ENCODE results near the gene RIPK4.

RIPK4 gene

GRCh38 chr21:41800425-41801320, 33.8 kb upstream of the RIPK4 start:
- no peak overlapping the region for H2AK5ac ChIP-seq (ENCODE audit: low read length)
- no peak overlapping the region for H3K23ac ChIP-seq (ENCODE audit: low read length)
- H4K8ac ChIP-seq (ENCODE audit: low read depth, low read length): no peak overlapping the region
- no peak overlapping the region for H2BK5ac ChIP-seq (ENCODE audit: low read length)
- no peak overlapping the region for H3K18ac ChIP-seq (ENCODE audit: low read length)
- H3K4me1 ChIP-seq (ENCODE audit: control insufficient read depth, low read depth, low read length): no peaks in the 10 kb centered on the region
- H2BK15ac ChIP-seq (replicated peaks; ENCODE audit: low read depth): no peak overlapping the region
- H3K27me3 ChIP-seq (ENCODE audit: insufficient read depth, low read length, poor library complexity): no peaks in the 10 kb centered on the region
- no peak overlapping the region for H3K27ac ChIP-seq (ENCODE audit: low read depth, low read length)
- no peaks in the 10 kb centered on the region for H3K79me2 ChIP-seq (ENCODE audit: control insufficient read depth, insufficient read depth, low read length)
- no peak overlapping the region for H3K4me2 ChIP-seq (ENCODE audit: low read length)
- no CpG with 5 or more reads among the region's 24 CpGs for WGBS (ENCODE audit: extremely low coverage, insufficient coverage, low lambda C conversion rate)
- H4K5ac ChIP-seq (ENCODE audit: low read length): no peak overlapping the region
- H3K4me3 ChIP-seq (ENCODE audit: low read length): no peak overlapping the region
- no peak overlapping the region for H2BK120ac ChIP-seq (ENCODE audit: low read depth, low read length)
- H3K4ac ChIP-seq (ENCODE audit: low read depth, low read length): no peak overlapping the region
- DNase-seq: no peak
- no peaks in the 10 kb centered on the region for H3K36me3 ChIP-seq (ENCODE audit: control insufficient read depth, insufficient read depth, low read length)
- no peak overlapping the region for H3K9ac ChIP-seq (ENCODE audit: low read length)
- H3K79me1 ChIP-seq (ENCODE audit: low read length): no peaks in the 10 kb centered on the region
- H3K56ac ChIP-seq (ENCODE audit: low read length): no peak overlapping the region

- WGBS (ENCODE audit: extremely low coverage, insufficient coverage, low lambda C conversion rate): no CpG with 5 or more reads among the region's 7 CpGs
Measured at GRCh38 chr21:41799763-41800162, 32.9 kb upstream of the RIPK4 start.

GRCh38 chr21:41798326-41798725, 31.5 kb upstream of the RIPK4 start:
- Histone ChIP-seq H2BK5ac (ENCODE audit: low read length) (no peak overlapping the region), H3K4ac (ENCODE audit: low read depth, low read length) (no peak overlapping the region), H3K79me2 (ENCODE audit: control insufficient read depth, insufficient read depth, low read length) (no peaks in the 10 kb centered on the region), H3K79me1 (ENCODE audit: low read length) (no peaks in the 10 kb centered on the region), H3K56ac (ENCODE audit: low read length) (no peak overlapping the region), H3K9ac (ENCODE audit: low read length) (no peak overlapping the region), H3K4me3 (ENCODE audit: low read length) (no peak overlapping the region), H3K4me1 (ENCODE audit: control insufficient read depth, low read depth, low read length) (no peaks in the 10 kb centered on the region), H3K18ac (ENCODE audit: low read length) (no peak overlapping the region), H4K8ac (ENCODE audit: low read depth, low read length) (no peak overlapping the region), H4K5ac (ENCODE audit: low read length) (no peak overlapping the region), H3K27me3 (ENCODE audit: insufficient read depth, low read length, poor library complexity) (no peaks in the 10 kb centered on the region), H2BK120ac (ENCODE audit: low read depth, low read length) (no peak overlapping the region), H3K4me2 (ENCODE audit: low read length) (no peak overlapping the region), H2BK15ac (replicated peaks; ENCODE audit: low read depth) (no peak overlapping the region), H3K23ac (ENCODE audit: low read length) (no peak overlapping the region), H3K27ac (ENCODE audit: low read depth, low read length) (no peak overlapping the region), H3K36me3 (ENCODE audit: control insufficient read depth, insufficient read depth, low read length) (no peaks in the 10 kb centered on the region), H2AK5ac (ENCODE audit: low read length) (no peak overlapping the region)
- WGBS (ENCODE audit: extremely low coverage, insufficient coverage, low lambda C conversion rate): no CpG with 5 or more reads among the region's 20 CpGs
- no peak for DNase-seq

More at GRCh38 chr21:41799763-41800162, 32.9 kb upstream of the RIPK4 start:
- H2AK5ac ChIP-seq (ENCODE audit: low read length): no peak overlapping the region
- DNase-seq: no peak
- H3K4ac ChIP-seq (ENCODE audit: low read depth, low read length): no peak overlapping the region
- H3K4me1 ChIP-seq (ENCODE audit: control insufficient read depth, low read depth, low read length): no peaks in the 10 kb centered on the region
- H2BK5ac ChIP-seq (ENCODE audit: low read length): no peak overlapping the region
- H3K79me1 ChIP-seq (ENCODE audit: low read length): no peaks in the 10 kb centered on the region
- H3K27me3 ChIP-seq (ENCODE audit: insufficient read depth, low read length, poor library complexity): no peaks in the 10 kb centered on the region
- H3K79me2 ChIP-seq (ENCODE audit: control insufficient read depth, insufficient read depth, low read length): no peaks in the 10 kb centered on the region
- H3K27ac ChIP-seq (ENCODE audit: low read depth, low read length): no peak overlapping the region
- no peak overlapping the region for H3K56ac ChIP-seq (ENCODE audit: low read length)
- no peak overlapping the region for H3K4me3 ChIP-seq (ENCODE audit: low read length)
- H3K9ac ChIP-seq (ENCODE audit: low read length): no peak overlapping the region
- H3K36me3 ChIP-seq (ENCODE audit: control insufficient read depth, insufficient read depth, low read length): no peaks in the 10 kb centered on the region
- H2BK15ac ChIP-seq (replicated peaks; ENCODE audit: low read depth): no peak overlapping the region
- H3K23ac ChIP-seq (ENCODE audit: low read length): no peak overlapping the region
- no peak overlapping the region for H2BK120ac ChIP-seq (ENCODE audit: low read depth, low read length)
- H3K4me2 ChIP-seq (ENCODE audit: low read length): no peak overlapping the region
- no peak overlapping the region for H4K8ac ChIP-seq (ENCODE audit: low read depth, low read length)
- H4K5ac ChIP-seq (ENCODE audit: low read length): no peak overlapping the region
- H3K18ac ChIP-seq (ENCODE audit: low read length): no peak overlapping the region

- H3K4me3 ChIP-seq (ENCODE audit: low read length): no peak overlapping the region
- no peak overlapping the region for H2BK15ac ChIP-seq (replicated peaks; ENCODE audit: low read depth)
- no peak overlapping the region for H2BK5ac ChIP-seq (ENCODE audit: low read length)
- H3K79me1 ChIP-seq (ENCODE audit: low read length): no peaks in the 10 kb centered on the region
- no peak overlapping the region for H3K4ac ChIP-seq (ENCODE audit: low read depth, low read length)
- no peak for DNase-seq
- no peak overlapping the region for H4K8ac ChIP-seq (ENCODE audit: low read depth, low read length)
- no peak overlapping the region for H4K5ac ChIP-seq (ENCODE audit: low read length)
- no peak overlapping the region for H2AK5ac ChIP-seq (ENCODE audit: low read length)
- H3K79me2 ChIP-seq (ENCODE audit: control insufficient read depth, insufficient read depth, low read length): no peaks in the 10 kb centered on the region
- H3K23ac ChIP-seq (ENCODE audit: low read length): no peak overlapping the region
- no peak overlapping the region for H3K27ac ChIP-seq (ENCODE audit: low read depth, low read length)
- H2BK120ac ChIP-seq (ENCODE audit: low read depth, low read length): no peak overlapping the region
- no peaks in the 10 kb centered on the region for H3K4me1 ChIP-seq (ENCODE audit: control insufficient read depth, low read depth, low read length)
- no peaks in the 10 kb centered on the region for H3K36me3 ChIP-seq (ENCODE audit: control insufficient read depth, insufficient read depth, low read length)
- H3K18ac ChIP-seq (ENCODE audit: low read length): no peak overlapping the region
- no peak overlapping the region for H3K56ac ChIP-seq (ENCODE audit: low read length)
- H3K4me2 ChIP-seq (ENCODE audit: low read length): no peak overlapping the region
- no CpG with 5 or more reads among the region's 14 CpGs for WGBS (ENCODE audit: extremely low coverage, insufficient coverage, low lambda C conversion rate)
- no peaks in the 10 kb centered on the region for H3K27me3 ChIP-seq (ENCODE audit: insufficient read depth, low read length, poor library complexity)
- H3K9ac ChIP-seq (ENCODE audit: low read length): no peak overlapping the region
Measured at GRCh38 chr21:41796476-41797080, 29.7 kb upstream of the RIPK4 start.

- H2BK15ac ChIP-seq (replicated peaks; ENCODE audit: low read depth): no peak overlapping the region
- no peak overlapping the region for H4K5ac ChIP-seq (ENCODE audit: low read length)
- H3K4me3 ChIP-seq (ENCODE audit: low read length): no peak overlapping the region
- no peak for DNase-seq
- H2BK120ac ChIP-seq (ENCODE audit: low read depth, low read length): no peak overlapping the region
- no peak overlapping the region for H3K56ac ChIP-seq (ENCODE audit: low read length)
- no peaks in the 10 kb centered on the region for H3K79me2 ChIP-seq (ENCODE audit: control insufficient read depth, insufficient read depth, low read length)
- H3K23ac ChIP-seq (ENCODE audit: low read length): no peak overlapping the region
- no peak overlapping the region for H4K8ac ChIP-seq (ENCODE audit: low read depth, low read length)
- no peaks in the 10 kb centered on the region for H3K4me1 ChIP-seq (ENCODE audit: control insufficient read depth, low read depth, low read length)
- no peak overlapping the region for H3K4ac ChIP-seq (ENCODE audit: low read depth, low read length)
- H3K79me1 ChIP-seq (ENCODE audit: low read length): no peaks in the 10 kb centered on the region
- H3K4me2 ChIP-seq (ENCODE audit: low read length): no peak overlapping the region
- no peaks in the 10 kb centered on the region for H3K27me3 ChIP-seq (ENCODE audit: insufficient read depth, low read length, poor library complexity)
- no CpG with 5 or more reads among the region's 3 CpGs for whole genome bisulfite sequencing (ENCODE audit: extremely low coverage, insufficient coverage, low lambda C conversion rate)
- H3K9ac ChIP-seq (ENCODE audit: low read length): no peak overlapping the region
- no peak overlapping the region for H2AK5ac ChIP-seq (ENCODE audit: low read length)
- H2BK5ac ChIP-seq (ENCODE audit: low read length): no peak overlapping the region
- H3K27ac ChIP-seq (ENCODE audit: low read depth, low read length): no peak overlapping the region
- no peaks in the 10 kb centered on the region for H3K36me3 ChIP-seq (ENCODE audit: control insufficient read depth, insufficient read depth, low read length)
- no peak overlapping the region for H3K18ac ChIP-seq (ENCODE audit: low read length)
Measured at GRCh38 chr21:41795726-41796125, 28.9 kb upstream of the RIPK4 start.
